RKO (cell line): ENCODE results near the gene STRIP2.
"Not testable (repeated sequence)": the region's sequence is repeated elsewhere in the genome, so short reads cannot be mapped to it uniquely, and the experiment has no call there.

Source experiments
- DNase-seq: peaks from one replicate; pipeline ENCODE4 v3.0.0-alpha.2; 2016; ENCODE audit warnings: low spot score

Gene STRIP2

DNA sequence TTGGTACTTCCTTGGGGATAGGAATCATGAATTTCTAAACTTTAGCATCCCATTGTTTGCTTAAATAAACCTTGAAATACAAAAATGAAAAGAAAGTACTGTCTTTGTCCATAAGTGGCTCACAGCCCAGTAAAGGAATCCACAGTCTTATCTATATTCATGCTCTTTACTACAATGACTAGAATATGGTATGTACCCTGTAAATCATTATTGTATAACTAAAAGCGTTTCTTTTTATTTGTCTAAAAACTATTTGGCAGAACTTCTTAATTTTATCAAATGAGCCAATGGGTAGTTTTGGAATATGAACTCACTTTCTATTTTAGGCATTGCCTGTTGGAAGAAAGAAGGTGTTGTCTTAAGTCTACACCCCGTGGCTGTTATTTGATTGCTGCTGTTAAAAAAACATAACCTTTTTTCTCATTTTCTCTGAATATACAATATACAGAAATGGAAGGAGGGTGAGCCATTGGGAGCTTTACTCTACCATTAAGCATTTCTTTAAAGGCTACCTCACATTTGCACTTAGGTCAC is 12.4 kb upstream of the STRIP2 start:
- no peak for DNase-seq

- no peak for DNase-seq
Observed at GRCh38 chr7:129422727-129423126, 11.5 kb upstream of the STRIP2 start.

DNA sequence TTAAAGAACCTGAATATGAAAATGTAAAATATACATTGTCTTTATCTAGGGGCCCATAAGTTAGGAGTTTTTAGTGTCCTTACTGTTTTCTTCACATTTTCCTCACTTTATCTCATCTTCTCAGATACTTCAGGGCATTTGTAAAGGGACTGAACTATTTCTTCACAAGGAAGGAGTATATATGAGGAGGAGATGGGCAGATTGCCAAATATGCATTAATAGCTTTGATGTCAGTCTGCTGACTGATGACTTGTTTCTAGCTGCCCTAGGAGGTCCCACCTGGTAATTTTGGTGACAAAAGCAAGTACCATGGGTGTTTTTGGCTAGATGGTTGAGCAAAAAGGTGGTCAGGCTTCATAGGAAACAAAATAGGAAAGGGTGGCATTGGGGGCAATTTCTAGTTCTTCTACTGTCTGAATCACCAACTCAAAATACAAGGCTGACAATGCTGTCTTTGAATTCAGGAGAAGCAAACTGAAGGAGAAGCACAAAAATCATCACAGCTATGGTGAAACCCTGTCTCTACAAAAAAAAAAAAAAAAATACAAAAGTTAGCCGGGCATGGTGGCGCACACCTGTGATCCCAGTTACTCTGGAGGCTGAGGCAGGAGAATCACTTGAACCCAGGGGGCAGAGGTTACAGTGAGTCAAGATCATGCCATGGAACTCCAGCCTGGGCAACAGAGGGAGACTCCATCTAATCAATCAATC is 10.4 kb upstream of the STRIP2 start:
- DNase-seq: no peak

DNA sequence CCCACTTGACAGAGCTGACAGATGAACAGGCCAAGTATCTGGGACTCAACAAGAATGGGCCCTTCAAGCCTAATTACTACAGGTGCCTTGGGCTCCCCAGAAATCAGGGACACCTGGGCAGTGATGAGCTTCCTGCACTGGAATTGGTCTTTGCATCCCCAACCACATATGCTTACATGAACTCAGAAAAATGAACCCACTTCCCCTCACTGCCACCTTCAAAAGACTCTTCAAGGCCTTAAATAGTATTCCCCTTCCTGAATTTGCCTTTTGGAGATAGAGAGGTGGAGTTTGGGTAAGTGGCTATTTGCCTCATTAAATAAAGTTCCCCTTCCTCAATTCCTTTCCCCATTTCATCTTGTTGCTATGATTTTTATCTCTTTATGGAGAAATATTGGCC is 7.8 kb upstream of the STRIP2 start:
- no peak for DNase-seq

DNA sequence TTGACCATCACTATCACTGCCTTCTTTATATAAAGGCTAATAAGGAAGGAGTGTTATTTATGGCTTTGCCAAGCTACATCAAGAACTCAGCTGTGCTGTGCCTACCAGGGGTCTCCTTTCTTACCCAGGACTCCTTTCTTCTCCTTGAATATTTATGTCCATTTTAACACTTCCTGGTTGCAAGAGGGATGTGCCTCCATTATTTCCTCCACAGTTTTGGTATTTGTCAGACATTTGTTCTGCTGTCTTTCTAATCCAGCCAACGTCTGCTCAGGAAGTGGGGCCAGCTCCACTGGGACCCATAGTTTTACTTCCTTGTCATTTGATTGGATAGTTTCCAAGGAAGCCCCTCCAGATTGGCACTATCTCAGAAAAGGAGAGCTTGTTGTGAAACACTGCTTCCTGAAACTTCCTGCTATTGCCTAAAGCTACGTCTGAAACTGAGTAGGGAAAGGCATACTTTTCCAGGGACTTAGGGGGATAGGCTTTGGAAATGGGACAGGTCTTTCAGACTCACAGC is 6.6 kb upstream of the STRIP2 start:
- DNase-seq: no peak

DNA sequence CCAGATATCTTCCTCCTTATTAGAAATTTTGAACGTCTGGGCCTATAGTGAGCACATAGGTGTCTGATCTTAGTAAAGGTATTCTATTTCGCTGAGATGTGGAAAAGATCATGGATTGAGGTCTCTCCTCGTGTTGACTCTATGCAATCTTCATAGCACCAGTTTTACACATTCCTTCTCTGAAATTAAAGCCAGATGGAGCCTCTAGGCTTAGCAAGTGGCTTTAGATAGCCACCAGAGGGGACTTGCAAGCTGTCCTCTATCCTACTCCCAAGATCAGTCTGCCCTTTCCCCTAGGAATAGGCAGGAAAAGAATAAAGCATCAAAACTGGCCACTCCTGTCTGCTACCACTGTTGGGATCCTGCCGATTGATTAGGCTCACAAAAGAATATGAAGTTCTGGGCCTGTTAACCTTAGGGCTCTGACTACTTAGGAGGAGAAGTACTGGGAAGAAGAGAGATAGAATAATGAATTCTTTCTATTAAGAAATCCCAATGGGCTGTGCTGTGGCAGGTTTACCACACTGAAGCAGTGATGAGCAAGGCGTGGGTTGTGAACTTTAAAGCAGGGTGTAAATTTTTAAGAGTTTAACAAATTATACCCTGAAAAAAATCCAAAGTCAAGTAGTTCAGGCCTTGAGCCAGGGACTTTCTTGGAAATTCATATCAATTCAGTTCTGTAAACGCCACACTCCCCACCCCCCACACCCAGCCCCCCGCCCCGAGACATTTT is 2.2 kb upstream of the STRIP2 start:
- DNase-seq: no peak

GRCh38 chr7:129434675-129435318 is 565 bp downstream of the STRIP2 start:
- DNase-seq: peak; percentile 43

GRCh38 chr7:129435414-129435829 is 1.2 kb downstream of the STRIP2 start:
- DNase-seq: peak; percentile 73

GRCh38 chr7:129436335-129436923 is 2.2 kb downstream of the STRIP2 start:
- peak; percentile 51 for DNase-seq

GRCh38 chr7:129437190-129437589 is 3.0 kb downstream of the STRIP2 start:
- peak; percentile 58 for DNase-seq

DNA sequence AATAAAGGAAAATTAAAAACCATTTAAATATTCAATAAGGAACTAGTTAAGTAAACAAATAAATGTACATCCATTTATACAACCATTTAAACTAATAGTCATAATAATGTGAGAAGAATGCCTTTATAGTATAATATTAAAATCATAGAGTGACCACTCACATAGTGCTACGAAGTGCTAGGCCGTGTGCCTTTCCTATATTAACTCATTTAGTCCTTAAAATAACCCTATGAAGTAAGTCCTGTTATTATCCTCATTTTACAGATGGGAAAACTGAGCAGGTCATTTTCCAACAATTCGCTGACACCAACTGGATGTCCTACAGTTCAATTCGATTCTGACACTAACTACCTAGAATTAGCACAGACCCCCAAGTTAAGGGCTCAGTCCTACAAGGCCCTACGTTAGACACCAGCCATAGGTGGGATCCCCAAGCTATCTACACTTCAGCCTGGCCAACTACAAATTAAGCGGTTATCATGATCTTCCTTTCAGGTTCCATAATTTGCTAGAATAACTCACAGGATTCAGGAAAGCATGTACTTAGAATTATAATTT is 4.1 kb downstream of the STRIP2 start:
- DNase-seq: peak; percentile 51

DNA sequence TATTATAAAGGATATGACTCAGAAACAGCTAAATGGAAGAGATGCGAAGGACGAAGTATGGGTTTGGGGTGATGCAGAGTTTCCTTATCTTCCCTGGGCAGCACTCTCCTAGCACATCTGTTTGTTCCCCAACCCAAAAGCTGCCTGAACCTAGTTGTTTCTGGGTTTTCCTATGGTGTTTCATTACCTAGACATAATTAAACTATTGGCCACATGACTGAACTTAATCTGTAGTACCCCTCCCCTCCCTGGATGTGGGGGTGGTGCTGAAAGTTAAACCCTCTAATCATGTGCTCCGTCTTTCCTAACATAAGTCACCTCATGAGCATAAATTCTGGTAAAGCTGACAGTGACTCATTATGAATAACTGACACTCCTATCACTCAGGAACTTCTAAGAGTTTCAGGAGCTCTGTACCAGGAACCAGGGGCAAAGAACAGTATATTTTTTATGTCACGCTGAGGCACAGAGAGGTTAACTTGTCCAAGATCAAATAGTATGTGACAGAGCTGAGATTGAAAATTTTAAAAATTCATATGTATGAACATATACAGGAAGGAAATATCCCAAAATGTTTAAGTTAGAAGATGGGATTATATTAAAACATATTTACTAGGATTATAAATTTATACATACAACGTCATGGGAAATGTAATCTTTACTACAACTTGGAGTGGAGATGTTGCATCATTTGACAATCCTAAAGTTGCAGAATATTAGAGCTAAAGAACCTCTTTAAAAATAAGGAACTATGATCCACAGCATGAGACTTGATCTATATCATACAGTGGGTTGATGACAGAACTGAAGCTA is 4.8 kb downstream of the STRIP2 start:
- DNase-seq: peak; percentile 100

DNA sequence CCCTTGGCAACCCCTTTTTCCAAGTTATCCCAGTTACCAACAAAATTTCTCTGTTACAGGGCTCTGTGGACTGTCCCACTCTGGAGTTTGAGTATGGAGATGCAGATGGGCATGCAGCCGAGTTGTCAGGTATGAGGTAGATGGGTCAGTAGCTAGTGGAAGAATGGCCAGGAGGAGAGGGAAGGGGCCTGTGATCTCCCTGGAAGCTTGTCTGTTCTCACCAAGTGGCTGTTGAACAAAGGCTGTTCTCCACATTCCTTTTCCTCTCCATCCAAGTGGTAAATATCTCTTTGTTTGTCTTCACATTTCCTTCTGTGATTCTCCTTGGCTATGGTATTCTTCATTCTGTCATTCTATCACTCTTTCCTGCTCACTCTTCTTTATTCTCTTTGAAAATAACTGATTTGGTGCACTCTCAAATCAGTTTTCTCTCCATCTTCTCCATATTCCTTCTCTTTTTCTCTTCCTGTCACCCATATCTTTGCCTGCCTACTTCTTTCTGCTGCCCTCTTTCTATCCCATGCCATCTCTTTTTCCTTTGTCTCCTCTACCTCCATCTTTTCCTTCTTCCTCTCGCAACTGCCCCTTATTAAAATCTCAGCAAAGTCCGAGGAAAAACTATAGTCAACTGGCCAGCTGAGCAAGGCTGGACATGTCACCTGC is 5.9 kb downstream of the STRIP2 start:
- DNase-seq: no peak

- no peak for DNase-seq
Observed at GRCh38 chr7:129443612-129444011, 9.4 kb downstream of the STRIP2 start.

- DNase-seq: not testable (repeated sequence)
Observed at GRCh38 chr7:129444776-129445175, 10.5 kb downstream of the STRIP2 start.

DNA sequence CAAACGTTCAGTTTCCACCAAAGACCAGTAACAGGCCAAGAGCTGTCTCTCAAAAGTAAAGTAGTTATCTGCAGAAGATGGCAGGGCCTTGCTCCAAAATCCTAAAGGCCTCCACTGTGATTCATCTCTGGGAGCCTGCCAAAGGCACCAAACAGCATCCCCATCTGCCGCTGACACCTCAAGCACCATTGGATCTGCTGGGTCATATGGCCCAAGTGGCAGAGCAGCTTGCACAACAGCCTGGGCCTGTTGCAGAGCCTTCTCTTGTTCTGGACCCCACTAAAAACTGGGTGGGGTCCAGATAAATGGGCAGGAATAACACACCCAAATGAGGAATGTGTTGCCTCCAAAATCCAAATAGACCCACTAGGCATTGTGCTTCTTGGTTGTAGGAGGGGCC is 12.7 kb downstream of the STRIP2 start:
- DNase-seq: not testable (repeated sequence)

DNA sequence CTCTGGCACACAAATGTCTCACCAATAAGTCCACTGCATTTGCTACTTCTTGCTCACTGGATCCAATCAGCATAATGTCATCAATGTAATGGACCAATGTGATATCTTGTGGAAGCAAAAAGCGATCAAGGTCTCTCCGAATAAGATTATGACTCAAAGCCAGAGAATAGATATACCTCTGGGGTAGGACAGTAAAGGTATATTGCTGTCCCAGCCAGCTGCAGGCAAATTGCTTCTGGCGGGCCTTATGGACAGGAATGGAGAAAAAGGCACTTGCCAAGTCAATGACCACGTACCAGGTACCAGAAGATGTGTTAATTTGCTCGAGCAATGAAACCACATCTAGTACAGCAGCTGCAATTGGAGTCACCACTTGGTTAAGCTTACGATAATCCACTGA is 13.2 kb downstream of the STRIP2 start:
- not testable (repeated sequence) for DNase-seq

DNA sequence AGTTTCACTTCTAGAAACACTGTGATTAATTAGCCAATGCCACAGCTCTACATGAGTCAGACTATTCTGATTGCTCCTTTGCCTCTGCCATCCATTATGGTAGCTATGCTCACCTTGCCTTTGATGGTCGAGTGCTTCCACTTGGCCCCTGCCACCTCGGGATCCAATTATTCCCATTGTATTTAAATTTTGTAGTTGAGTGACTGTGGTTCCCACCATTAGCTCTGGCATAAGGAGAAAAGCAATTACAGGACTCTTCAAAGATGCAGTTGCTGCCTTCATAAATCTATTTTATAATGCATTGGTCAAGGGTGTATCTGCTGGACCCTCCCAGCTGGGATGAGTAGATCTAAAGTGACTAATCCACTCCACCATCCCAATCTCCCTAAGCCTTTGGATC is 14.4 kb downstream of the STRIP2 start:
- not testable (repeated sequence) for DNase-seq

GRCh38 chr7:129450295-129450694 is 16.1 kb downstream of the STRIP2 start:
- DNase-seq: no peak

- DNase-seq: no peak
Observed at GRCh38 chr7:129452589-129453231, 18.5 kb downstream of the STRIP2 start.
